ENCODE data around the gene ST7. TPM values are rescaled to one million over a fixed set of nuclear protein-coding genes. Genes with fewer than 3 reads are reported as not detected.

ST7 gene
- total RNA-seq, 1 experiment from 2014 or later, result 12.9 TPM

DNA sequence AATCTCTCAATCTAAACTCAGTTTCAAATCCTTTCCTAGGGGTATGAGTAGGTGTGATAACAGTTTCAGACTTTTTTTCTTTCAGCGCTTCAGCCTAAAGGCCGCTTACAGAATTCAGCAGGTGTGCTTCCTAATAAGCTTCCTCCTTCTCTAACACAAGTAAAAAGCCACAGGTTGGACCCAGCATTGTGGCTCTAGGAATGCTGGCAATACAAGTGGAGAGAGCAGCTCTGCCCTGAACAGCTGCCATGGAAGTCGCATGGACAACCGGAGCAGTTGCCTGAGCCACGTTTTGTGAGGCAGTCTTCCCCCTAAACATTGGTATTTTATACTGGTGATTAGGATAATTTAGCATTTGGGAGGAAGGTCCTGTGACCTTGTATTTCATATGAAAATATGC, 83.5 kb downstream of the ST7 start:
- no CpG with 5 or more reads among the region's 5 CpGs for WGBS (ENCODE audit: extremely low coverage, insufficient read length, low lambda C conversion rate)

More for the DNA sequence above, 83.5 kb downstream of the ST7 start:
- no peak overlapping the region for H3K14ac ChIP-seq (ENCODE audit: insufficient read depth, low read length)
- H3T11ph ChIP-seq (ENCODE audit: low read length), result no peak overlapping the region
- H3K56ac ChIP-seq (ENCODE audit: insufficient read length, low read depth, low read length), result no peak overlapping the region
- H2BK20ac ChIP-seq (ENCODE audit: low read depth, low read length, poor library complexity, severe bottlenecking), result no peak overlapping the region
- no peak overlapping the region for H3K18ac ChIP-seq (ENCODE audit: insufficient read length, low read depth, low read length)
- H3K9me3 ChIP-seq (ENCODE audit: control insufficient read depth, low read depth, low read length), result no peaks in the 10 kb centered on the region
- Mint-ChIP-seq H3K27ac (no peak overlapping the region), H3K4me3 (no peak overlapping the region), H3K36me3 (ENCODE audit: insufficient read depth in 1 of 3, low read depth in 3 of 3) (no peaks in the 10 kb centered on the region; a peak in 1 of 7 replicates), H3K27me3 (ENCODE audit: low read depth) (no peaks in the 10 kb centered on the region), H3K4me1 (no peaks in the 10 kb centered on the region), H3K9me3 (no peaks in the 10 kb centered on the region; a peak in 1 of 5 replicates)
- no peak overlapping the region for H2BK15ac ChIP-seq (ENCODE audit: low read depth, low read length)
- no peak overlapping the region for H2BK12ac ChIP-seq (ENCODE audit: insufficient read length, low read depth, low read length)
- no peak overlapping the region for H3K27ac ChIP-seq (ENCODE audit: insufficient read length, low read depth, low read length)
- no peak overlapping the region for H3K4me2 ChIP-seq (ENCODE audit: insufficient read depth, insufficient read length, low read length)
- no peak overlapping the region for H3K23ac ChIP-seq (ENCODE audit: insufficient read length, low read depth, low read length)
- no peaks in the 10 kb centered on the region for H4K20me1 ChIP-seq (ENCODE audit: control insufficient read depth, insufficient read depth, insufficient read length)
- H3K4ac ChIP-seq (ENCODE audit: low read depth, low read length), result no peak overlapping the region
- TF ChIP-seq, protein P1, sequence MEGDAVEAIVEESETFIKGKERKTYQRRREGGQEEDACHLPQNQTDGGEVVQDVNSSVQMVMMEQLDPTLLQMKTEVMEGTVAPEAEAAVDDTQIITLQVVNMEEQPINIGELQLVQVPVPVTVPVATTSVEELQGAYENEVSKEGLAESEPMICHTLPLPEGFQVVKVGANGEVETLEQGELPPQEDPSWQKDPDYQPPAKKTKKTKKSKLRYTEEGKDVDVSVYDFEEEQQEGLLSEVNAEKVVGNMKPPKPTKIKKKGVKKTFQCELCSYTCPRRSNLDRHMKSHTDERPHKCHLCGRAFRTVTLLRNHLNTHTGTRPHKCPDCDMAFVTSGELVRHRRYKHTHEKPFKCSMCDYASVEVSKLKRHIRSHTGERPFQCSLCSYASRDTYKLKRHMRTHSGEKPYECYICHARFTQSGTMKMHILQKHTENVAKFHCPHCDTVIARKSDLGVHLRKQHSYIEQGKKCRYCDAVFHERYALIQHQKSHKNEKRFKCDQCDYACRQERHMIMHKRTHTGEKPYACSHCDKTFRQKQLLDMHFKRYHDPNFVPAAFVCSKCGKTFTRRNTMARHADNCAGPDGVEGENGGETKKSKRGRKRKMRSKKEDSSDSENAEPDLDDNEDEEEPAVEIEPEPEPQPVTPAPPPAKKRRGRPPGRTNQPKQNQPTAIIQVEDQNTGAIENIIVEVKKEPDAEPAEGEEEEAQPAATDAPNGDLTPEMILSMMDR (conservative IDR thresholded peaks at IDR 0.05), result no peak
- H2AK5ac ChIP-seq (ENCODE audit: insufficient read length, low read length), result no peak overlapping the region
- no peaks in the 10 kb centered on the region for H3K27me3 ChIP-seq (ENCODE audit: insufficient read depth, low read length)
- H3K4me1 ChIP-seq (ENCODE audit: insufficient read depth, low read length), result no peaks in the 10 kb centered on the region
- H3K79me1 ChIP-seq (ENCODE audit: insufficient read depth, low read depth, low read length, poor library complexity, severe bottlenecking), result no peaks in the 10 kb centered on the region
- H2BK5ac ChIP-seq (ENCODE audit: insufficient read length, low read length), result no peak overlapping the region
- H4K91ac ChIP-seq (ENCODE audit: insufficient read length, low read depth, low read length), result no peak overlapping the region
- no peak overlapping the region for H2BK120ac ChIP-seq (ENCODE audit: low read depth, low read length, poor library complexity, severe bottlenecking)
- H3K9ac ChIP-seq (ENCODE audit: extremely low read depth, insufficient read length, low read length), result no peak overlapping the region
- DNase-seq, result no peak
- no peak overlapping the region for H4K5ac ChIP-seq (ENCODE audit: insufficient read length, low read depth, low read length)
- no peaks in the 10 kb centered on the region for H3K79me2 ChIP-seq (ENCODE audit: insufficient read depth, low read length)
- H4K8ac ChIP-seq (replicated peaks; ENCODE audit: insufficient read length, low read depth, low read length), result no peak overlapping the region
- H2AFZ ChIP-seq (ENCODE audit: low read length), result no peak overlapping the region
- no peaks in the 10 kb centered on the region for H3K23me2 ChIP-seq (ENCODE audit: insufficient read length, low read depth, low read length, poor library complexity, severe bottlenecking)
